GM12878 (cell line): ENCODE data around the gene FOSL1. TPM values are rescaled to one million over a fixed set of nuclear protein-coding genes. Genes with fewer than 3 reads are reported as not detected.

Source experiments
- CBX5 ChIP-seq: sonication (generic); IDR thresholded peaks from 2 replicates; pipeline ENCODE4 v1.6.1; 2016; ENCODE audit warnings: low read depth, moderate library complexity, mild to moderate bottlenecking, inconsistent platforms
- CUX1 ChIP-seq: IDR thresholded peaks from 2 replicates; pipeline ENCODE4 v1.6.1; 2012; ENCODE audit warnings: improper control_type of control experiment, low read depth, low read length; ENCODE audit not compliant: insufficient replicate concordance
- ETV6 ChIP-seq, 2 experiments: fragments of 450-650 bp in 1 of 2; IDR thresholded peaks in 1 of 2; conservative IDR thresholded peaks in 1 of 2; 2 replicates each; pipeline ENCODE4 v1.6.1; 2014; ENCODE audit warnings: antibody characterized with exemption in 1 of 2, borderline replicate concordance in 1 of 2, low read depth in 1 of 2, mild to moderate bottlenecking in 1 of 2, moderate library complexity in 1 of 2
- HCFC1 ChIP-seq: fragments of 150-350 bp; IDR thresholded peaks from 2 replicates; pipeline ENCODE4 v1.6.1; 2014; ENCODE audit warnings: low read length
- MAX ChIP-seq: IDR thresholded peaks from 2 replicates; pipeline ENCODE4 v1.6.1; 2012; ENCODE audit warnings: low read depth, low read length, improper control_type of control experiment
- NFIC ChIP-seq: IDR thresholded peaks from 2 replicates; pipeline ENCODE4 v1.6.1; 2012; ENCODE audit warnings: low read depth, mild to moderate bottlenecking, inconsistent platforms, low read length, moderate library complexity
- NR2C2 ChIP-seq: IDR thresholded peaks from 2 replicates; pipeline ENCODE4 v1.6.1; 2011; ENCODE audit warnings: borderline replicate concordance, low read depth; ENCODE audit not compliant: control insufficient read depth, insufficient read length
- POLR2A ChIP-seq: IDR thresholded peaks from 2 replicates; pipeline ENCODE4 v1.6.1; 2011; ENCODE audit warnings: low read depth, mild to moderate bottlenecking, low read length
- SMAD1 ChIP-seq: fragments of 450-650 bp; IDR thresholded peaks from 2 replicates; pipeline ENCODE4 v1.6.1; 2018; ENCODE audit warnings: mild to moderate bottlenecking, low read depth; ENCODE audit not compliant: partially characterized antibody
- SREBF1 ChIP-seq: IDR thresholded peaks from 2 replicates; pipeline ENCODE4 v1.6.1; 2012; ENCODE audit warnings: mild to moderate bottlenecking, low read length
- TARDBP ChIP-seq: IDR thresholded peaks from 2 replicates; pipeline ENCODE4 v1.6.1; 2016; ENCODE audit warnings: borderline replicate concordance
- ZBTB11 ChIP-seq: fragments of 450-650 bp; formaldehyde crosslinking; IDR thresholded peaks from 2 replicates; pipeline ENCODE4 v1.5.0; 2022; ENCODE audit warnings: mild to moderate bottlenecking, missing genetic modification characterization
- ZBTB40 ChIP-seq: fragments of 450-650 bp; IDR thresholded peaks from 2 replicates; pipeline ENCODE4 v1.6.1; 2016; ENCODE audit warnings: mild to moderate bottlenecking, moderate library complexity, borderline replicate concordance
- ZNF217 ChIP-seq: fragments of 450-650 bp; IDR thresholded peaks from 2 replicates; pipeline ENCODE4 v1.6.1; 2017; ENCODE audit warnings: antibody characterized with exemption, mild to moderate bottlenecking
- polyA plus RNA-seq, 11 experiments: library from polyadenylated mRNA; depleted of rRNA in 4 of 11; unstranded in 6 of 11; stranded (reverse) in 5 of 11; fragments of >200 nt; fragmentation: Nextera tagmentation in 4 of 11; fragmentation: Illumina TruSeq in 1 of 11; extraction: Ambion mirVana in 4 of 11; extraction: Trizol in 1 of 11; gene quantifications; 1 replicate in 1 of 11; 2 replicates in 10 of 11; pipeline versions ENCODE4 v1.2.1 to v1.2.3, GENCODE V29; 2011 to 2016; ENCODE audit warnings: inconsistent platforms in 2 of 11, missing spikeins in 2 of 11, low read depth in 1 of 11
- total RNA-seq, 4 experiments: library from RNA; depleted of rRNA in 3 of 4; stranded (reverse); fragments of >200 nt in 3 of 4; fragmentation: Illumina TruSeq in 1 of 4; extraction: Trizol in 1 of 4; gene quantifications; 2 replicates each; pipeline versions ENCODE4 v1.2.1 to v1.2.3, GENCODE V29; 2013 to 2021

Gene FOSL1
- total and polyA plus RNA-seq, 10 of the 15 experiments (the other 5 are each of a cell fraction or from before 2014, with no cell fraction given) = 0.82 to 5.4 (median 2.1) TPM

- TF ChIP-seq ZBTB11 (CRISPR knock-in tag) (no peak), NFIC (no peak), NR2C2 (no peak), ETV6 (conservative IDR thresholded peaks at IDR 0.05 in 1 of 2, IDR thresholded peaks at IDR 0.05 in 1 of 2; ENCODE audit: borderline replicate concordance in 1 of 2, low read depth in 1 of 2) (no peak), CUX1 (no peak), MAX (peak; percentile 92), ZNF217 (peak; percentile 85), ZBTB40 (no peak), HCFC1 (no peak; the same call in 1 of the 2 replicates), SREBF1 (no peak), POLR2A (peak; percentile 83), SMAD1 (peak; percentile 25), TARDBP (0 out of 2 replicates have a peak, but pooled peaks have one; percentile 33), CBX5 (no peak)
Observed at GRCh38 chr11:65873318-65874156, 26.7 kb downstream of the FOSL1 start (continued).
